HuH-7.5 (cell line): ENCODE results near the gene NBEA.

Experiments
- DNase-seq: peaks from one replicate; pipeline ENCODE4 v3.0.0; 2011; ENCODE audit warnings: low spot score

Gene NBEA

DNA sequence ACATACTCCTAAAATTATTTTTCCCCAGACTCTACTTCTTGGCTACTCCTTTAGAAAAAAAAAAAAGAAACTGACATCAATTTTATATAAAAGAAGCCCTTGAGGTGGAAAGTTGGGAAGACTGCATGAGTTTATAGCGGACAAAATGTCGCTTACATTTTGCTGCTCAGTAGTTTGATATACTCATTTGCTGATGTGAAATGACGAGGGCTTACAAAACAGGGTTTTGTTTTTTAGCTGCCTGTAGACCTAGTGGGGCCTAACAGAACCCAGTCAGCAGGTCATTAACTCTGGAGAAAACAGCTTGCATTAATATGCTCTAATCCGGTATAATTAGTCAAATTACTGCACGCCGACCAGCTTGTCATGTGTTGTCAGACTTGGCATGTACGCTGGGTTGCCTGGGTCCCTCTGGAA is 572.0 kb downstream of the NBEA start:
- no peak for DNase-seq

DNA sequence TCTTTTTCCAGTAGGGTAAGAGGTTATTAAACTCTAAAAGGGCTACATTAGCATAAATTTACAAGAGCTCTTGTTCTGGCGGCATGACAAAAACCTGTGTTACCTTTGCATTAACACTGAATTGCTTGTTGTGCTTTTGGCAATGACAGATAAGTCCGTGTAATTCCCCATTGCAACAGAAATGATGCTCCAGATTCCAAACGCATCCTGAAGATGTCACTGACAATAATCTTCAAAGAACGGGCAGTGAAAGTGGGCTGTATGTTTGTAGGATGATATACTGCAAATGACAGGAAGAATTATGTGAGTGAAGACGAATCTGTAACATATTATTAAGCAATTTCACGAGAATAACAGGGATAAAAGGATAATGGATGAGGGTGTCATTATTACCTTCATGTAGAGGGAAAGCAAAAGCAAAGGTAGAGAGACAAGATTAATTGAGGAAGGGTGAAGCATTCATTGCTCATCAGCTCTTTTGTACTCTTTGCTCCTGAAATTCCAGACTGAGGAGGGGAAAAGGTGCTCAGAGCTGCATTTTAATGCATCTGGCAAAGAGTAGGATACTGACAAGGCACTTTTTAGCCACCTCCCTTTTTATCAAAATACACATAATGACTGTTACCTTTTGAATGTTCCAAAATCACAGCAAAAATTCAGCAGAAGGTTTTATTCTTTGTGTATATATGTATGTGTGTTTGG is 572.9 kb downstream of the NBEA start:
- DNase-seq, result no peak

DNA sequence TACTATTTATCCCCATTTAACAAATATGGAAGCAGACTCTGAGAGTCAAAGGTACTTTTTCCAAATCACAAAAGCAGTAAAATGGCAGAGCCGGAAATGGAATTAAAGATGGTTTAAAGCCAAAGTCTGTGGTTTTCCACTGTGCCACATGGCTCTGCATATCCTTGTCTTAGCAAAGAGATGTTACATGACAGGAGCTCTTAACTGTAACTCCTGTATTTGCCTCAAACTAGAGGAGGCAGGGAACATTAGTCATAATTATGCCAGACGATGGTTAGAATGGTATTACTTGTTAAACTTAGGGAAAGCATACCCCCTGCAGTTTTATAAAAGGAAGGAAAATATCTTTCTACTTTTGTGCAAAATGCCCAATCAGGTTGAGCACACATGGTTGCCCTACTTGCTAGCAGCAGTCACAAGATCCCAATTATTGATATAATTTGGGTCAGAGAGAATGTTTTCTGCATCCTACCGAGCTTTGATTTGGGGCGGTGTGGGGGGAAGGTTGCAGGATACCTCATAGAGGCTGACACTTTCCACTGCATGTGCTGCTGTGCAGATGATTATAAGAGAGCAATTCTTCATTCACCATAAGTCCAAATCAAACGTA is 576.4 kb downstream of the NBEA start:
- no peak for DNase-seq

DNA sequence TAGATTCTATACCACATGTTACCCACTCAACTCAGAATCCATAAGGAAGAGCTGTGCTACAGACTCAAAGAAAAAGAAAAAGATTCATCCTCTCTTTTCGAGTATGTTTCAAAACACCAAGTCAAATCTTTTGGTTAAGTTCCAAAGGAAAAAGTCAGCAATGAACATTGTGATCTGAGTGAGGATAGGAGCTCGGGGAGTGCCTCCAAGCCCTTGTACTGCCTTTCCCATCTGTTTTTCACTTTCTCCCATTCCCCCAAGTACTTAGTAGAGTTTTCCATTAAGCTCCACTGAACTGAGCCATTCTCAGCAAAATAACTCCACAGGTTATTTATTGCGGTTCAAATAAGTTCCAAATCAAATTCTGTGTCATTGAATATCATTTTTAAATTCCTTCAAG is 582.1 kb downstream of the NBEA start:
- DNase-seq, result no peak

DNA sequence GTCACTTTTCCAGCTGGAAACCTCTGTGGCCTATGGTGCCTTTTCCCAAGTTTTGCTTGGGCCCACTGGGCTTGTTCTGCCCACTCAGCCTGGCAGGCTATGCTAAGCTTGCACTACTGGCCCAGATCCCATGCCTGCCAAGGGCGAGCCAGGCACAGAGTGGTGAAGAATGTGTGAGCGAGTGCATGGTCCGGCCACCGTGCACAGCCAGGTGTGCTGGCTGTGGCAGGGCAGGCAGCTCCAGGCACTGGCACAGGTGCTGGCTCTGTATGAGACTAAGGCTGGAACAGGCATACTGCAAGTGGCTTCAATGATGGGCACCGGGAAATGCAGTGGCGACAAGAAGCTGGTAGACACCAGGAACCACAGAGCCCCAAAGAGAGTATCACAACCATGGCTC is 584.5 kb downstream of the NBEA start:
- DNase-seq, result no peak

DNA sequence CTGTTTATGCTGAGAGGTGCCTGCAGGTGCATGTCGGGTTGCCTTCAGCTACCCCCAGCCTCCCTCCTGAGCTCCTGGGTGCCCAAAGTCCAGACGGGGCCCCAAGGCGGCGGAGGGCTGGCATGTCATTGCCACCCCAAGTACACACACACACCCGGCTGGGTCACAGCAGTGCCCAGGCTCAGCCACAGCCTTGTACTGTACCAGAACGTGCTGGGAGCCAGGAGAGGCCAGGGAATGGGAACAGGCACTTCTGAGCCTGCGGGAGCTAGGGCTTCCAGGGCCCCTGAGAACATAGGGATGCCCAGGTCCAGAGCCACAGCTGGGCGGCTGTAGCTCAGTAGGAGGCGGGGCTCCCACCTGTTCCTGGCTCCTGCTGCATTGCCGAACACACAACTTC is 585.4 kb downstream of the NBEA start:
- DNase-seq, result no peak

DNA sequence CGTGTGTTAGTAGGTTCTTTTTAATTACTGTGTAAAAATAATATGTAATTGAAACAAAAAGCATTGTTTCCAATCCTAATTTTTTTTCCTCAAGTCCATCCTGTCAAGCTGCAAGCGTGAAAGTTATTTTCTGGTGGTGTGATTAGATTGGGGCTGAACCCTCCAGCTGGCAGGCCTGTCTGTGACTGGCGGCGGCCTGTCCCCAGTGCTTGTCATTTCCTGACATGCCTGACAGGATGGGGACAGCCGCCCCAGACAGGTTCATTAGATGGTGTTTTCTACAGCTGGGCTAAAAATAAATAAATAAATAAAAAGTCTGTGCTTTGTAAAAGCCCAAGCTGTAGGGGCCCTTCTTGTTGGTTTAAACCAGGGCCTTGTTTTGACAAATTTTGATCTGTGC is 588.1 kb downstream of the NBEA start:
- no peak for DNase-seq

DNA sequence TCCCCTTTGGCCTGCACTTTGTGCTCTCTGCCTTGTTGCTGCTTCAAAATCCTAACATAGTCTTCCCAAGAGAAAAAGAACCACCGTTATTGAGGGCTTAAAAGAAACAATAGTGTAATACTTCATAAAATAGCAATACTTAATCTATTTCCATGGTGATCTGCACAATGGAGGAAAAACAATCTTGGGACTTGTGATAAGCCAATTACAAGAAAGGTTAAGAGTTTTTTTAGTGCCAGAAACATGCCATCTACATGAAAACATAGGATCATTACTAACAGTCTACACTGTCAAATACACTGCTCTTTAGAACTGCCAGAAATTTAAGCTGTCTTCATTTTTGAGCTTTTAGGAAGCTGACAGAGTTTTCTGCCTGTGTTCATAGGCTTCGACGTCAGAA is 588.5 kb downstream of the NBEA start:
- no peak for DNase-seq

DNA sequence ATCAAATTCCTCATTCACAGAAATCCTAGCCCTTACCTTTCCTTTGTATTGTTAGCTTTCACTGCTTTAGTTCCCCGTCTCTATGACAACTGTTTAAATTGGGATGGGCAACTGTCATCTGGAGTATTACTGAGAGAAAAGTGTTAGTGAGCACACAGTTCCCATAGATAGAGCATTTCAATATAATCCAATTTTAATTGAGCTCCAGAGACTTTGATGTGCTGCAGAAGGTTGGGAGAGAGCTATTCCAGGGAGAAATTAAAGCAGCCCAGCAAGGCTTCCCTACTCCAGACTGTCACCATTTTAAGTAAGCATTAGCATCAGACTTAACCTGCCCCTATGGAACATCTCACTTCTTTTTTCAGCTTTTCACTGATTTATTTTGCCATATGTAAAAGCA is 589.5 kb downstream of the NBEA start:
- DNase-seq, result no peak

DNA sequence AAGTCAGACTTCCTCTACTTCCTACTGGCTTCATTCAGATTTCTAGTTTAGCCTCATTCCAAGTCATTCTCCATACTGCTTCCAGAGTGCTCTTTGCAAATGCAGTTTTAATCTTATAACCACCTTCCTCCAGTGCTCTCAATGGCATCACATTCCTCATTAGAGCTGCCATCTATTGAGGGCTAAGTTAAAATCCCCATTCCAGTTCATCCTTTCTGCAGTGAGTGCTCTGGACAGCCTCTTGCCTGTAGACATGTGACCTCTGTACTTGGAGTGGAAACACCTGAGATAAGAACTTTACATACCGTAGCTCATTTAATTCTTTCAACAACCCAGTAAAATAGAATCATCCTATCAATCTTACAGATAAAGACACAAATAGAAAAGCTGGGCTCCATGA is 592.3 kb downstream of the NBEA start:
- DNase-seq, result no peak

DNA sequence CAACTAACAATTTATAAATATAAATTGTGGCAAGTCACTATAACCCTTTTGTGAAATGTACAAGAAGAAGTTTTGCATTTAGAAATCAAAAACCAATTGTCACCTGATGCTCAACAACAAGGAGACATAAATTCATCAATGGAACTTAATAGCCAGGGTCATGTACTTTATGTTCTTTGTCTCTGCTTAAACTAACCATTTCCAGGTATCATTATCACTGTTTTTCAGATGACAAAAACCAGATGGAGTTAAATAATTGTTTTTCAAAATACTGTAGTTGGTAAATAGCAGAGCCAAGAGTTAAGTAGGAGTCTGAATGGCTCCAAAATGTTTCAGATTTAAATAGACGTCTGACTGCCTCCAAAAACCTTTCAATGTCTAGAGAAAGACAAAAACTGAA is 606.7 kb downstream of the NBEA start:
- no peak for DNase-seq

DNA sequence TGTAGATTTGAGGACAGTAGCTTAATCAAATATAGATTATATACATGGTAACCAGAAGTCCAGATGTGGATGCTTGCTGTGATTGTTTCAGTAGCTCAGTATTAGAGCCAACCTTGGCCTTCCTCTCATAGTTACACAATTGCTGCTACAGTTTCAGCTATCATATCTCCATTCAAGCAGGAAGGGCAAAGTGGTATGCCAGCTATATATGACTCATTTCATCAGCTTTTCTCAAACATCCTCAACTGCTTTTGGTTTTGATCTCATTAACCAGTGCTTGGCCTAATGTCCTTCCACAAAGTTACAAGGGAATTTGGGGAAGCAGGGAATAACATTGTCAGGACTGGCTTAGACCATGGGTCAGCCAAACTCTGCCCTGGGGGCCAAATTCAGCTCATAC is 607.4 kb downstream of the NBEA start:
- DNase-seq, result no peak

DNA sequence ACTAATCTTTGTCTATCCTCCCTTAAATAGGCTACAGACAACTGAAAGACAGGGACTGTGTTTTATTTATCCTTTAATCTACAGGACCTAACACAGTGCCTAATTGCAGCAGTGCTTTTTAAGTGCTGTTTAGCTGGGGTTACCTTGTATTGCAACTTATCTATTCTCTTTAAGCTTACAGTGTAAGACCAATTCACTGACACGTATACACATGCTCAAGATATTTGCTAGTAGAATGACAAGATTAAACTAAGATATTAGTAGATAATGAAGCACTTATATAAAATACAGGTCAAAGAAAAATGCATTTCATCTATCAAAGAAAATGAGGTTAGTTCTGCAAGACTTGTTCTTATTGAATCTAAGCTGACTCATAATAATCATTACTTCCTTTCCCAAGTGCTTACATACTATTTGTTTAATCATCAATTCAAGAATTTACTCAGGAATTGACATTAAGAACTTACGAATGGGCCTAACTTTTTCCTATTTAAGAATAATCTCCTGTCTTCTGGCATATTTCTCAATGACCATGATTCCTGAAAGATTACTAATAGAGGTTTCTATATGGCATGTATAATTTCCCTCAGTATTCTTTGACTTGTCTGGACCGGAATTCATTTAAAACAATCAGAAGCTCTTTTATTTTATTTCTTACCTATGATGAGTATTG is 610.2 kb downstream of the NBEA start:
- no peak for DNase-seq

DNA sequence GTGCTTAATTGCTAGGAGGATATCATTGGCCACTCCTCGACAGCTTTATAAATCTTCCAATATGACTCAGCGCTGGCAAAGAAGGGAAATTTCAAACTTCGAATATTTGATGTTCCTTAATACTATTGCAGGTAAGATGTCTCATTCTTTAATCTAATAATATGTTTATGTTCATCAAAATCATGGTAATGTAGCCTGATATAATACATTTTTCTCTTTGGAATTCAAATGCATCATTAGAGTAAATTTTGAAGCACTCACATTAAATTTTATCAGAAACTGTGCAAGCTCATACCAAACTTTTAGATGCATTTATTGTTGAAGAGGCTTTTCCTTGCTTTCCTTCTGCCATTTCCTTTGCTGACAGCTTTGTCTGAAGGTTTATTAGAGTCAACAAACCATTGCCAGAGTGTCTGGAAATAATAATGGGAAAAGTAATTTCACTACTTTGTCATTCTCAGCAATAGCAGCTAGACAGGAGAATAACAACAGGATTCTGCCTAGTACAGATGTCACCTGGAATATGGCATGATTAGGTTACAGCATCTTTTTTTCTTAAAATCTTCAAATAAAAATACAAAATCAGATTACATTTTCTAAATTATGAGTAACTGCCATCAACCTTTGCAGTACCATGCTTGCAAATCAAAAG is 613.0 kb downstream of the NBEA start:
- no peak for DNase-seq

DNA sequence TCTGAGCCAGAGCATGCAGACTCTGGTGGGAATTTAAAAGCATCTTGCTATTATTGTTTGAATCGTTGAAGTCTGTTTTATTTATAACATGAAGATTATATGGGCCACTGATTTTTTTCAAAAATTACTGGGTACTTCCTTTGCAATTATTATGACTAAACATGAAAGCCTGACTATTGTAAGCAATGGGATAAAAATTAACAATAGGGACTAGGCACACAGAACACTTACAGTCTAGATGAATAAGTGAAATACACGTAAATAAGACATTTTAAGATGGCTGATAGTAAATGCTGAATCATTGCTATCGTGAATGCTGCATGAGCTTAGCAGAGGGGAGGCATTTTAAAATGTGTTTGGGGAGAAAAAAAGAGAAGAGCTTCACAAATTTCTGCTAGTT is 615.4 kb downstream of the NBEA start:
- no peak for DNase-seq

DNA sequence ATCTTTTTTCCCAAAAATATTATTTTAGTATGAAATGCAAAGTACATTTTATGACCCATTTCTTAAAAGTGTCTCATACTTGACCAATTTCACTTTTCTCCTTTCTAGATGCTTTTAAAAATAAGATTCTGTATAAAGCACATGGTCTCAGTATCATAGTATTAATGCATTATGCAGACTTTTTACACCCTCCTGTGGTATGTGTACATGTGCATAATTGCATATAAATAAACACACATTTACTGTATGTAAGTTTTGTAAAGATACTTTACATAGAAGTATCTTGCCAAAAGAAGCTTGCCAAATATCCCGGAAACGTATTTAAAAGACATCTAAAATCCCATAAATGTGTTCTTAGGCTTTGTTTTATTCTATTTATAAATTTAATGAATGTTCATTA is 619.5 kb downstream of the NBEA start:
- DNase-seq, result no peak

DNA sequence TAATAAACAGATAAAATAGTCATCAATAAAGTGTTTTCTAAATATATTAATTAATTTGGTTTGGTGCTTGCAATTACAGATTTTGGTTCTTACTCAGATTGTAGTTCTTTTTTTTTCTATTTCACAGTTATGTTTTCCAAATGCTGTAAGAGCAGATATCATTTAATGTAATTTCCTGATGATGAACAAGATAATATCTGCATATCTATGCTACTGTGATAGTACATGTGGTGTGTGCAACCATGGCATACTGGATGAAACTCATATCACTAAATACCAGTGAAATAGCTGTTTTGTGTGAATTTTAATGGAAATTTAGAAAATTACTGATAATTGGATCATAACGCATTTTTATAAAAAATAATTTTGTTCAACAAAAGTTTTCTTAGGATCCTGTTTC is 623.2 kb downstream of the NBEA start:
- DNase-seq, result no peak

DNA sequence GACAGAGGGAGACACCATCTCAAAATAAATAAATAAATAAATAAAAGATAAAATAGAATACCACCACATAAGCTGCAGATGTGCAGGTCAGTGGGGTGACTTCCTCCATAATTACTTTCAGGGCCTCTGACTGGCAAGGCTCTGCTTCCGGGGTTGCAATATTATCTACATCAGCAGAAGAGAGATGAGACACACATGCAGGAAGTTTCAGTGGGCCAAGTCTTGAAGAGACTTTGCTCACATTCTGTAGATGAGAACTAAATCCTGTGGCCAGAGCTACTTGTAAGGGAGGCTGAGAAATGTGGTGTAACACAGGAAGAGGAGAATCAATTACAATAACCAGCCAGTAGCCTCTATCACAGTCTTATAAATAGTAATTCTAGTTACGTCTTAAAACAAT is 624.3 kb downstream of the NBEA start:
- no peak for DNase-seq

DNA sequence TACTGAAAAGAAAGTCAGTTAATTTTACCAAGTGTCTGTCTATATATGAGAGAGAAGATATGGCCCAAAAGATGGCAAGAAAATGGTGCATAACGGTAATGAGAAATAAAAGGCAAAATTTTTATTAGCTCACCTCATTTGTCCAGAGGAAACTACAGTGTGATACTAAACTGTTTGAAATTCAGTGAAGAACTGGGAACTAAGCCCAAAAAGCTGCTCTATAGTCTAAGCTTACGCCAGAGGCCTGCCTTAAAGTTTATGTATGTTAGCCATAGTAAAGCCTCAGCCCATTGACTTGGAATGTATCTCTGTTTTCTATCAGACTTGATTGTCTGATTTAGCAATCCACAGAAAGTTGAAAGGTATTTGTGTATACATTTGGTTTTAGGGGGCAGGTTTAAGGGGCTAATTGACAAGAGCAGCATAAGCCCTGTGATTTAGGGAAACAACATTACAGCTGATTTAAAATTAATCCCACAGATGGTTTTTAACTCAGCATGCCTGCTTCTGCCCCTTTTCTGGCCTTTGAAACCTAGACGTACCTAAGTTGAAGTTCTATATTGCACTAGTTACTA is 625.4 kb downstream of the NBEA start:
- DNase-seq, result no peak

DNA sequence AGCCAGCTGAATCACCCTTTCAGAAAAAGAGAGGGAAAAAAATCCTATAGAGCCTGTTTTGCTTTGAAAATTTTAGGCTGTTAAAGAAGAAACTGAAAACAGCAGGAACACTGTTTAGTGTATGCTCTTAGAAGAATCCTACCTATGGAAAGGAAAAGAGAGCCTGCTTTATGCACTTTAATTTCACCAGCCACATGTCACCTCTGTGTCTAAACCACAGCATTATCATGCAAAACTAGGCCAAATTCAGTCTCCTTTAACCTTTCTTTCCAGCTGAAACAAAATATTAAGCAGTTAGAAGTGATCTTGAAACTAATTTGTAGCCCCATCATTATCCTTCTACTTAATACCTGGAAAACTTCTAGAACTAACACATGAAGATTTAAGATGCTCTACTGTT is 631.6 kb downstream of the NBEA start:
- DNase-seq, result no peak

DNA sequence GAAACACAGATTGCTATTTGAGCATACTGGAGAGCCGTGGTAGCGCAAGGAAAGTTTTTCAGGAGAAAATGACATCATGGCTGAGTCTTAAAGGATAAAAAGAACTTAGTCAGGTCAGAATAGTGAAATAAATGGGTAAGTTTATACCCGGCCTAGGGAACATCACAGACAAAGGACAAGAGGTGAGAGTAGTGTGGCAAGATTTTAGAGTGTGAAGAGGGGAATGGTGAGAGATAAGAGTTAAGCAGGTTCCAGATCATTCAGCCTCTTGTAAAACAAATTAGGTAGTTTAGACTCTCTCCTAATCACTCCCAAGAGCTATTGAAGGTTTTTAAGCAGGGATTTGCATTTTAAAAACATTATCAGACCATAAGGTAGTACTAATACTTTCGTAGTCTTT is 650.4 kb downstream of the NBEA start:
- DNase-seq, result no peak

DNA sequence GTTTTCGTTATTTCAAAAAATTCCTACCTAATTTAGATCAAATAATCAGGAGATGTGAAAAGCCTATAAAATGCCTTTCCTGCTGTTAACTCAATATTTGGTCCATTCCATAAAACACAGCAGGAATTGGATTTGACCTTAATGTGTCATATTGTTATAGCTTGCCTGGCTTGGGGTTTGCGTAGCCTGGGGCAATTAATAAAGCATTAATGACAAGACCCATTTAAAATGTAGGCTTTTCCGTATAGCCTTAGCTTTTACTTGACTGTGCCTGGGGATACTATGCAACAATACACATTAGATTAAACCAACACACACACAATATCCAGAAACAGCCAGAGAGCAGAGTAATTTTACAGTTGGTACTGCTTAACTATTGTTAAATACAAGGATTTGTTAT is 651.6 kb downstream of the NBEA start:
- DNase-seq, result no peak

DNA sequence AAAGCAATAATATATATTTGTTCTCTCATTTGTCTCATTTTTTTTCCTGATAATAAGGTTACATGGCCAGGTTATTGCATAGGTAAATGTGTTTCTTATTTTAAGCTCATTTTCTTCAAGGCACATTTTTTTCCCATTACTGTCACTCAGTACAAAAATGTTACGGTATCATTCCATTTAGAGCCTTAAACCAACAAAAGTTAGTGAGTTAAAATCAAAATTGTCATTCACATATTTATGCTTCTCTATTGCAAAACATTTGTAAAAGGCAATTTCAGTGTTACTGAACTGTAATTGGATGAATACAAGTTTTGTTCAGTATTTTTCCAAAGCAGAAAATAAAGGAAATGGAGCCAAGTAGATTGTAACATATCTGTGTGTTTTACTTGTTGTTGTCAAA is 652.0 kb downstream of the NBEA start:
- DNase-seq, result no peak
